Activated CD8-positive, alpha-beta memory T cell treated with anti-CD3 and anti-CD28 coated beads, Interleukin-2, amount 50 U/mL, for 4 hours (primary cell): ENCODE measurements around the gene SF1.
A peak's percentile ranks its signal among the peaks of the same experiment; 100 is the strongest.

Experiments
- DNase-seq: peaks from one replicate; pipeline ENCODE4 v3.0.0-alpha.2; 2020

The SF1 gene

GRCh38 chr11:64744544-64745188 is 33.7 kb downstream of the SF1 start:
- DNase-seq, result peak; percentile 50

GRCh38 chr11:64743591-64744543 is 34.5 kb downstream of the SF1 start, which contains the start of gene RASGRP2:
TSS of gene RASGRP2 (minus strand) at chr11:64744142. CDS start at chr11:64742866, 1,276 bp downstream.
- DNase-seq, result peak; percentile 84

GRCh38 chr11:64742889-64743590 is 35.3 kb downstream of the SF1 start:
- peak; percentile 77 for DNase-seq

GRCh38 chr11:64742087-64742888 is 36.1 kb downstream of the SF1 start:
- no peak for DNase-seq

GRCh38 chr11:64741375-64742086 is 36.8 kb downstream of the SF1 start:
- no peak for DNase-seq

GRCh38 chr11:64739871-64740270 is 38.5 kb downstream of the SF1 start:
- no peak for DNase-seq

- DNase-seq, result no peak
These were observed 41.7 kb downstream of the SF1 start for GRCh38 chr11:64736654-64737053.

GRCh38 chr11:64735725-64736259 is 42.5 kb downstream of the SF1 start:
- DNase-seq, result no peak

GRCh38 chr11:64734811-64735724 is 43.3 kb downstream of the SF1 start:
- DNase-seq, result no peak

GRCh38 chr11:64731601-64732000 is 46.7 kb downstream of the SF1 start:
- no peak for DNase-seq

- no peak for DNase-seq
These were observed 48.4 kb downstream of the SF1 start for GRCh38 chr11:64729851-64730382.

- DNase-seq, result no peak
These were observed 49.5 kb downstream of the SF1 start for GRCh38 chr11:64728757-64729365.

GRCh38 chr11:64726867-64727530 is 51.3 kb downstream of the SF1 start:
- no peak for DNase-seq

- DNase-seq, result no peak
These were observed 52.1 kb downstream of the SF1 start for GRCh38 chr11:64726211-64726641.

GRCh38 chr11:64724863-64725532 is 53.3 kb downstream of the SF1 start:
- DNase-seq, result no peak

GRCh38 chr11:64723907-64724862 is 54.2 kb downstream of the SF1 start:
- DNase-seq, result no peak
